Hepatocyte (in vitro differentiated cells): ENCODE measurements around the gene TUBB1.

ENCODE experiments used
- CTCF ChIP-seq: fragments of 200-600 bp; sonication (generic); IDR thresholded peaks from 2 replicates; pipeline ENCODE4 v1.5.1; 2016; ENCODE audit warnings: antibody characterized with exemption, mild to moderate bottlenecking; ENCODE audit not compliant: poor library complexity
- EZH2 ChIP-seq: fragments of 200-600 bp; sonication (generic); IDR thresholded peaks from 2 replicates; pipeline ENCODE4 v1.6.1; 2016; ENCODE audit warnings: antibody characterized with exemption, mild to moderate bottlenecking, borderline replicate concordance

- TF ChIP-seq EZH2: no peak
- TF ChIP-seq CTCF: no peak
Observed at GRCh38 chr20:59002388-59002787, 16.8 kb upstream of the TUBB1 start.
